Loucy (cell line): ENCODE data around the gene PINK1.

Source experiments
- H2AFZ ChIP-seq: fragments of 200-600 bp; sonication (generic); 2 replicates; pipeline ENCODE4 v1.6.0; 2016; ENCODE audit warnings: antibody characterized with exemption, mild to moderate bottlenecking, low read length, moderate library complexity
- H3F3A ChIP-seq: fragments of 200-600 bp; 2 replicates; pipeline ENCODE4 v1.6.0; 2016; ENCODE audit warnings: antibody characterized with exemption, low read depth, mild to moderate bottlenecking
- H3K27me3 ChIP-seq: fragments of 200-600 bp; sonication (generic); 2 replicates; pipeline ENCODE4 v1.6.1; 2014; ENCODE audit warnings: low read length, mild to moderate bottlenecking; ENCODE audit not compliant: insufficient read depth, poor library complexity, severe bottlenecking
- H3K36me3 ChIP-seq: fragments of 200-600 bp; sonication (generic); 2 replicates; pipeline ENCODE4 v1.6.1; 2016; ENCODE audit warnings: low read length; ENCODE audit not compliant: insufficient read depth
- H3K4me1 ChIP-seq: fragments of 200-600 bp; sonication (generic); 2 replicates; pipeline ENCODE4 v1.5.1; 2014; ENCODE audit warnings: low read length, mild to moderate bottlenecking; ENCODE audit not compliant: insufficient read depth, poor library complexity, severe bottlenecking
- H3K4me2 ChIP-seq: fragments of 200-600 bp; sonication (generic); 2 replicates; pipeline ENCODE4 v1.6.0; 2014; ENCODE audit warnings: antibody characterized with exemption, low read length, low read depth, mild to moderate bottlenecking; ENCODE audit not compliant: poor library complexity, severe bottlenecking
- H3K4me3 ChIP-seq: fragments of 200-600 bp; sonication (generic); 2 replicates; pipeline ENCODE4 v1.5.1; 2014; ENCODE audit warnings: low read length, mild to moderate bottlenecking, mixed read lengths; ENCODE audit not compliant: poor library complexity, severe bottlenecking
- H3K79me2 ChIP-seq: fragments of 200-600 bp; sonication (generic); 2 replicates; pipeline ENCODE4 v1.6.1; 2014; ENCODE audit warnings: low read length; ENCODE audit not compliant: insufficient read depth
- H3K9ac ChIP-seq: fragments of 200-600 bp; sonication (generic); 2 replicates; pipeline ENCODE4 v1.6.0; 2014; ENCODE audit warnings: mild to moderate bottlenecking, low read depth, low read length, moderate library complexity; ENCODE audit not compliant: poor library complexity, severe bottlenecking
- H3K9me2 ChIP-seq: fragments of 200-600 bp; sonication (generic); replicated peaks from 2 replicates; pipeline ENCODE4 v1.6.1; 2016; ENCODE audit warnings: low read depth, low read length, mixed read lengths
- H3K9me3 ChIP-seq: fragments of 200-600 bp; sonication (generic); 2 replicates; pipeline ENCODE4 v1.6.1; 2014; ENCODE audit warnings: mild to moderate bottlenecking, antibody characterized with exemption, low read length, low read depth; ENCODE audit not compliant: insufficient read depth
- H4K20me1 ChIP-seq: fragments of 200-600 bp; sonication (generic); 2 replicates; pipeline ENCODE4 v1.6.0; 2014; ENCODE audit warnings: antibody characterized with exemption, low read length, mild to moderate bottlenecking; ENCODE audit not compliant: insufficient read depth, poor library complexity, severe bottlenecking
- CTCF ChIP-seq: fragments of 200-600 bp; sonication (generic); conservative IDR thresholded peaks from 2 replicates; pipeline ENCODE4 v1.5.1; 2014; ENCODE audit warnings: mild to moderate bottlenecking, antibody characterized with exemption, low read length
- EZH2phosphoT487 ChIP-seq: fragments of 200-600 bp; IDR thresholded peaks from 2 replicates; pipeline ENCODE4 v1.6.1; 2018; ENCODE audit warnings: antibody characterized with exemption, mild to moderate bottlenecking, moderate library complexity, borderline replicate concordance

Gene PINK1

GRCh38 chr1:20587661-20588053 lies 45.6 kb upstream of the PINK1 start:
- Histone ChIP-seq H3K36me3 (no peaks in the 10 kb centered on the region), H3K9me3 (no peaks in the 10 kb centered on the region), H4K20me1 (no peaks in the 10 kb centered on the region), H3K9me2 (no peaks in the 10 kb centered on the region), H3K9ac (no peak overlapping the region), H3K79me2 (no peaks in the 10 kb centered on the region), H3K4me2 (no peak overlapping the region), H3K4me1 (no peaks in the 10 kb centered on the region), H3F3A (no peaks in the 10 kb centered on the region), H3K4me3 (no peak overlapping the region), H3K27me3 (no peaks in the 10 kb centered on the region), H2AFZ (no peak overlapping the region)
- no peak for TF ChIP-seq EZH2phosphoT487

GRCh38 chr1:20588634-20589225 lies 44.5 kb upstream of the PINK1 start, which contains the start of gene CDA:
TSS of gene CDA (plus strand) at chr1:20589097. CDS start at chr1:20589130, 33 bp downstream.
- no peaks in the 10 kb centered on the region for H3K79me2 ChIP-seq
- H3K9me2 ChIP-seq = no peaks in the 10 kb centered on the region
- H4K20me1 ChIP-seq = no peaks in the 10 kb centered on the region
- H3K9ac ChIP-seq = no peak within 1 kb of the TSS
- no peaks in the 10 kb centered on the region for H3K9me3 ChIP-seq
- no peak within 1 kb of the TSS for H3K4me2 ChIP-seq
- H3F3A ChIP-seq = no peaks in the 10 kb centered on the region
- H3K36me3 ChIP-seq = no peaks in the 10 kb centered on the region
- H3K4me1 ChIP-seq = no peaks in the 10 kb centered on the region
- no peak within 1 kb of the TSS for H3K4me3 ChIP-seq
- TF ChIP-seq CTCF = no peak
- TF ChIP-seq EZH2phosphoT487 = no peak
- no peaks in the 10 kb centered on the region for H3K27me3 ChIP-seq
- H2AFZ ChIP-seq = no peak within 1 kb of the TSS

GRCh38 chr1:20589331-20590278 lies 43.7 kb upstream of the PINK1 start:
- TF ChIP-seq EZH2phosphoT487 = no peak
- no peak for TF ChIP-seq CTCF
- H3K9ac ChIP-seq = no peak overlapping the region
- H2AFZ ChIP-seq = no peak overlapping the region
- no peaks in the 10 kb centered on the region for H3K79me2 ChIP-seq
- no peaks in the 10 kb centered on the region for H4K20me1 ChIP-seq
- H3K36me3 ChIP-seq = no peaks in the 10 kb centered on the region
- H3F3A ChIP-seq = no peaks in the 10 kb centered on the region
- H3K27me3 ChIP-seq = no peaks in the 10 kb centered on the region
- H3K4me2 ChIP-seq = no peak overlapping the region
- no peaks in the 10 kb centered on the region for H3K4me1 ChIP-seq
- H3K9me3 ChIP-seq = no peaks in the 10 kb centered on the region
- no peak overlapping the region for H3K4me3 ChIP-seq
- no peaks in the 10 kb centered on the region for H3K9me2 ChIP-seq
